ENCODE measurements around the gene CD79B. TPM values are rescaled to one million over a fixed set of nuclear protein-coding genes. Genes with fewer than 3 reads are reported as not detected.

CD79B gene
- total RNA-seq, 4 donors from 2014 or later = 0.29 to 13.4 (median 4.9) TPM

GRCh38 chr17:63960430-63960829 is 28.3 kb upstream of the CD79B start:
- TF ChIP-seq POLR2A (IDR thresholded peaks at IDR 0.05) (no peak), CTCF (IDR thresholded peaks at IDR 0.05) (no peak)
- DNase-seq = no peak

GRCh38 chr17:63960006-63960405 is 27.9 kb upstream of the CD79B start:
- H3K36me3 ChIP-seq = no peaks in the 10 kb centered on the region
- no peak for DNase-seq
- H3K4me1 ChIP-seq = no peaks in the 10 kb centered on the region
- H3K9me3 ChIP-seq = no peaks in the 10 kb centered on the region
- H3K4me3 ChIP-seq = no peak overlapping the region
- no peak for TF ChIP-seq CTCF (IDR thresholded peaks at IDR 0.05)
- no peak for TF ChIP-seq POLR2A (IDR thresholded peaks at IDR 0.05)
- intact Hi-C loops (cut with DNase I; ENCODE audit: low total_unique reads) = no loop called here
- no peaks in the 10 kb centered on the region for H3K27me3 ChIP-seq
- no peak overlapping the region for H3K27ac ChIP-seq

More at GRCh38 chr17:63960430-63960829, 28.3 kb upstream of the CD79B start:
- intact Hi-C loops (cut with DNase I; ENCODE audit: low total_unique reads) = no loop called here
- no peak overlapping the region for H3K4me3 ChIP-seq
- no peaks in the 10 kb centered on the region for H3K27me3 ChIP-seq
- no peaks in the 10 kb centered on the region for H3K9me3 ChIP-seq
- H3K4me1 ChIP-seq = no peaks in the 10 kb centered on the region
- no peak overlapping the region for H3K27ac ChIP-seq
- H3K36me3 ChIP-seq = no peaks in the 10 kb centered on the region

GRCh38 chr17:63956296-63956920 is 24.3 kb upstream of the CD79B start:
- no peak overlapping the region for H3K27ac ChIP-seq
- no peaks in the 10 kb centered on the region for H3K36me3 ChIP-seq
- DNase-seq = no peak
- intact Hi-C loops (cut with DNase I; ENCODE audit: low total_unique reads) = no loop called here
- TF ChIP-seq CTCF (IDR thresholded peaks at IDR 0.05) (no peak), POLR2A (IDR thresholded peaks at IDR 0.05) (no peak)
- no peaks in the 10 kb centered on the region for H3K9me3 ChIP-seq
- no peaks in the 10 kb centered on the region for H3K27me3 ChIP-seq
- H3K4me3 ChIP-seq = no peak overlapping the region
- no peaks in the 10 kb centered on the region for H3K4me1 ChIP-seq

- no peak for TF ChIP-seq POLR2A (IDR thresholded peaks at IDR 0.05)
- no peak for TF ChIP-seq CTCF (IDR thresholded peaks at IDR 0.05)
- DNase-seq = no peak
Observed at GRCh38 chr17:63955791-63956190, 23.7 kb upstream of the CD79B start.

GRCh38 chr17:63955232-63955631 is 23.1 kb upstream of the CD79B start:
- Histone ChIP-seq H3K36me3 (no peaks in the 10 kb centered on the region), H3K27me3 (no peaks in the 10 kb centered on the region), H3K4me3 (no peak overlapping the region), H3K27ac (no peak overlapping the region), H3K4me1 (no peaks in the 10 kb centered on the region), H3K9me3 (no peaks in the 10 kb centered on the region)
- TF ChIP-seq CTCF (IDR thresholded peaks at IDR 0.05) (no peak), POLR2A (IDR thresholded peaks at IDR 0.05) (no peak)
- no peak for DNase-seq
- intact Hi-C loops (cut with DNase I; ENCODE audit: low total_unique reads) = no loop called here

More at GRCh38 chr17:63955791-63956190, 23.7 kb upstream of the CD79B start:
- Histone ChIP-seq H3K27me3 (no peaks in the 10 kb centered on the region), H3K36me3 (no peaks in the 10 kb centered on the region), H3K4me1 (no peaks in the 10 kb centered on the region), H3K9me3 (no peaks in the 10 kb centered on the region), H3K4me3 (no peak overlapping the region), H3K27ac (no peak overlapping the region)
- intact Hi-C loops (cut with DNase I; ENCODE audit: low total_unique reads) = no loop called here
